Amniotic epithelial cell (primary cell): ENCODE results near the gene RAD23B.

Experiments used
- DNase-seq: peaks from one replicate; pipeline ENCODE4 v3.0.0-alpha.2; 2010; ENCODE audit warnings: low read depth

RAD23B gene

DNA sequence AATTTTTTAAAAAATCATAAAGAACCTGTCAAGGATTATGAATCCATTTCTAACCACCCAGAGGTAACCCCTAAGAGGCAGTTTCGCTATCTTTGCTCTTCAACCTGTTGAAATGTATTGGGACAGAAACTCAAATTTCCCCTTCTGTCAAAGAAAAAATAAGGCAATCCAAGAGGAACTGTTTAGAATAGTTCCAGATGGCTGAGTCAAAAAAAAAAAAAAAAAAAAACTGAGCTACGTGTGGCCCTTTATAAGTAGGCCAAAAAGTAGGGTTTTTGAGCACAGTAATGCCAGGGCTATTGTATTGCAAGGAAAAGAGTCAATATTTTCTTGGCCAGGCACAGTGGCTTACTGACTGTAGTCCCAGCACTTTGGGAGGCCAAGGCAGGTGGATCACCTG lies 94.9 kb downstream of the RAD23B start:
- DNase-seq = no peak
